ENCODE data around the gene TBC1D7. TPM values are rescaled to one million over a fixed set of nuclear protein-coding genes. Genes with fewer than 3 reads are reported as not detected.

Gene TBC1D7
- total and polyA plus RNA-seq, 10 of the 15 experiments (the other 5 are each of a cell fraction or from before 2014, with no cell fraction given) = 20.1 to 65.9 (median 31.3) TPM

- TF ChIP-seq E4F1 (IDR thresholded peaks at IDR 0.05; ENCODE audit: borderline replicate concordance, partially characterized antibody) (no peak), NKRF (conservative IDR thresholded peaks at IDR 0.05) (no peak), CEBPZ (IDR thresholded peaks at IDR 0.05; ENCODE audit: low read depth, low read length) (no peak), ZNF207 (IDR thresholded peaks at IDR 0.05; ENCODE audit: borderline replicate concordance) (no peak), PML (IDR thresholded peaks at IDR 0.05; ENCODE audit: low read length) (peak; percentile 46; the same call in 1 of the 2 replicates), BACH1 (IDR thresholded peaks at IDR 0.05; ENCODE audit: borderline replicate concordance) (no peak), MTA2 (IDR thresholded peaks at IDR 0.05; ENCODE audit: low read depth) (peak; percentile 65; the same call in 1 of the 2 replicates), SMAD1 (IDR thresholded peaks at IDR 0.05; ENCODE audit: low read depth, partially characterized antibody) (no peak), CHD1 (IDR thresholded peaks at IDR 0.05; ENCODE audit: low read depth, low read length) (no peak), BMI1 (IDR thresholded peaks at IDR 0.05; ENCODE audit: borderline replicate concordance) (no peak), ATF3 (IDR thresholded peaks at IDR 0.05; ENCODE audit: borderline replicate concordance, extremely low read depth, low read depth, low read length) (no peak), E2F8 (IDR thresholded peaks at IDR 0.05; ENCODE audit: low read depth, partially characterized antibody) (no peak), RCOR1 (conservative IDR thresholded peaks at IDR 0.05; ENCODE audit: low read depth, low read length) (no peak), IKZF1 (conservative IDR thresholded peaks at IDR 0.05) (no peak; the same call in 1 of the 2 replicates), NR2F1 (conservative IDR thresholded peaks at IDR 0.05) (no peak)
Measured at GRCh38 chr6:13355999-13356785, 27.9 kb upstream of the TBC1D7 start (continued).

Data from GM12878 (cell line).